Loucy (cell line): Measurements from ENCODE around the gene CNTNAP2.
"Not testable (repeated sequence)": the region's sequence is repeated elsewhere in the genome, so short reads cannot be mapped to it uniquely, and the experiment has no call there.

Experiments
- H2AFZ ChIP-seq: fragments of 200-600 bp; sonication (generic); 2 replicates; pipeline ENCODE4 v1.6.0; 2016; ENCODE audit warnings: antibody characterized with exemption, mild to moderate bottlenecking, low read length, moderate library complexity
- H3F3A ChIP-seq: fragments of 200-600 bp; 2 replicates; pipeline ENCODE4 v1.6.0; 2016; ENCODE audit warnings: antibody characterized with exemption, low read depth, mild to moderate bottlenecking
- H3K27me3 ChIP-seq: fragments of 200-600 bp; sonication (generic); 2 replicates; pipeline ENCODE4 v1.6.1; 2014; ENCODE audit warnings: low read length, mild to moderate bottlenecking; ENCODE audit not compliant: insufficient read depth, poor library complexity, severe bottlenecking
- H3K36me3 ChIP-seq: fragments of 200-600 bp; sonication (generic); 2 replicates; pipeline ENCODE4 v1.6.1; 2016; ENCODE audit warnings: low read length; ENCODE audit not compliant: insufficient read depth
- H3K4me1 ChIP-seq: fragments of 200-600 bp; sonication (generic); 2 replicates; pipeline ENCODE4 v1.5.1; 2014; ENCODE audit warnings: low read length, mild to moderate bottlenecking; ENCODE audit not compliant: insufficient read depth, poor library complexity, severe bottlenecking
- H3K4me2 ChIP-seq: fragments of 200-600 bp; sonication (generic); 2 replicates; pipeline ENCODE4 v1.6.0; 2014; ENCODE audit warnings: antibody characterized with exemption, low read length, low read depth, mild to moderate bottlenecking; ENCODE audit not compliant: poor library complexity, severe bottlenecking
- H3K4me3 ChIP-seq: fragments of 200-600 bp; sonication (generic); 2 replicates; pipeline ENCODE4 v1.5.1; 2014; ENCODE audit warnings: low read length, mild to moderate bottlenecking, mixed read lengths; ENCODE audit not compliant: poor library complexity, severe bottlenecking
- H3K79me2 ChIP-seq: fragments of 200-600 bp; sonication (generic); 2 replicates; pipeline ENCODE4 v1.6.1; 2014; ENCODE audit warnings: low read length; ENCODE audit not compliant: insufficient read depth
- H3K9ac ChIP-seq: fragments of 200-600 bp; sonication (generic); 2 replicates; pipeline ENCODE4 v1.6.0; 2014; ENCODE audit warnings: mild to moderate bottlenecking, low read depth, low read length, moderate library complexity; ENCODE audit not compliant: poor library complexity, severe bottlenecking
- H3K9me2 ChIP-seq: fragments of 200-600 bp; sonication (generic); replicated peaks from 2 replicates; pipeline ENCODE4 v1.6.1; 2016; ENCODE audit warnings: low read depth, low read length, mixed read lengths
- H3K9me3 ChIP-seq: fragments of 200-600 bp; sonication (generic); 2 replicates; pipeline ENCODE4 v1.6.1; 2014; ENCODE audit warnings: mild to moderate bottlenecking, antibody characterized with exemption, low read length, low read depth; ENCODE audit not compliant: insufficient read depth
- H4K20me1 ChIP-seq: fragments of 200-600 bp; sonication (generic); 2 replicates; pipeline ENCODE4 v1.6.0; 2014; ENCODE audit warnings: antibody characterized with exemption, low read length, mild to moderate bottlenecking; ENCODE audit not compliant: insufficient read depth, poor library complexity, severe bottlenecking
- EZH2phosphoT487 ChIP-seq: fragments of 200-600 bp; IDR thresholded peaks from 2 replicates; pipeline ENCODE4 v1.6.1; 2018; ENCODE audit warnings: antibody characterized with exemption, mild to moderate bottlenecking, moderate library complexity, borderline replicate concordance
- TF ChIP-seq, protein P1 (sequence below): fragments of 200-600 bp; sonication (generic); conservative IDR thresholded peaks from 2 replicates; pipeline ENCODE4 v1.5.1; 2014; ENCODE audit warnings: mild to moderate bottlenecking, antibody characterized with exemption, low read length

CNTNAP2 gene

DNA sequence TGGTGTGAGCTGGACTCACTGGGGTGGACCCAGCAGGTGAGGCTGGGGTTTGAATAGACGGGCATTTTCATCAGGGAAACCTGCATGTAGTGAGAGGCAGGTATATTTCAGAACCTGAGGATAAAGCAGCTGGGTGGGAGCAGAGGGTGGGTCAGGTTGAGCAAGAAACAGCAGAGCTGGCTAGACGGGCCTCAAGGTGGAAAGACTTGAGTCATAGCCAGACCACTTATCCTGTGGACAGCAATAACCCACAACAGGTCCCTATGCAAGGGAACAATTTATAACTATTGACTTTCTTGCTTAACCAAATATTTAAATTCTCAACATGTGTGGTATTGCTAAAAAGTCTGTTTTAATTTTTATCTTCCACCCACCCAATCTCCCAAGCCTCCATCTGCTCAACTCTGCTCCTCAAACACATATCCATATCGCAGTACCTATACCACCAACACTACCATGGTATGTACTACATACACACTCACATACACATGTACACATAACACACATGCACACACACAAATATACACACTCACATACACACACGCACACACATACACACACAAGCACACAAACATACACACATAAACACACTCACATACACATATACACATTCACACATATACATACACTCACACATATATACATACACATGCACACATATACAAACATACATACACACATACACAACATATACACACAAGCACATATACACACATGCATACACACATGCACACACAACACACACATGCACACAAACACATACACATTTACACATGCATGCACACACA is 2345.0 kb downstream of the CNTNAP2 start:
- Histone ChIP-seq H3K27me3 (no peaks in the 10 kb centered on the region), H3K9ac (no peak overlapping the region), H3K36me3 (no peaks in the 10 kb centered on the region), H3K9me3 (no peaks in the 10 kb centered on the region; the same call in 1 of the 2 replicates), H4K20me1 (no peaks in the 10 kb centered on the region), H3K4me3 (no peak overlapping the region), H3K4me1 (no peaks in the 10 kb centered on the region), H2AFZ (no peak overlapping the region), H3K4me2 (no peak overlapping the region), H3F3A (no peaks in the 10 kb centered on the region), H3K9me2 (no peaks in the 10 kb centered on the region), H3K79me2 (no peaks in the 10 kb centered on the region)
- TF ChIP-seq, protein P1, sequence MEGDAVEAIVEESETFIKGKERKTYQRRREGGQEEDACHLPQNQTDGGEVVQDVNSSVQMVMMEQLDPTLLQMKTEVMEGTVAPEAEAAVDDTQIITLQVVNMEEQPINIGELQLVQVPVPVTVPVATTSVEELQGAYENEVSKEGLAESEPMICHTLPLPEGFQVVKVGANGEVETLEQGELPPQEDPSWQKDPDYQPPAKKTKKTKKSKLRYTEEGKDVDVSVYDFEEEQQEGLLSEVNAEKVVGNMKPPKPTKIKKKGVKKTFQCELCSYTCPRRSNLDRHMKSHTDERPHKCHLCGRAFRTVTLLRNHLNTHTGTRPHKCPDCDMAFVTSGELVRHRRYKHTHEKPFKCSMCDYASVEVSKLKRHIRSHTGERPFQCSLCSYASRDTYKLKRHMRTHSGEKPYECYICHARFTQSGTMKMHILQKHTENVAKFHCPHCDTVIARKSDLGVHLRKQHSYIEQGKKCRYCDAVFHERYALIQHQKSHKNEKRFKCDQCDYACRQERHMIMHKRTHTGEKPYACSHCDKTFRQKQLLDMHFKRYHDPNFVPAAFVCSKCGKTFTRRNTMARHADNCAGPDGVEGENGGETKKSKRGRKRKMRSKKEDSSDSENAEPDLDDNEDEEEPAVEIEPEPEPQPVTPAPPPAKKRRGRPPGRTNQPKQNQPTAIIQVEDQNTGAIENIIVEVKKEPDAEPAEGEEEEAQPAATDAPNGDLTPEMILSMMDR, result no peak
- TF ChIP-seq EZH2phosphoT487, result no peak

DNA sequence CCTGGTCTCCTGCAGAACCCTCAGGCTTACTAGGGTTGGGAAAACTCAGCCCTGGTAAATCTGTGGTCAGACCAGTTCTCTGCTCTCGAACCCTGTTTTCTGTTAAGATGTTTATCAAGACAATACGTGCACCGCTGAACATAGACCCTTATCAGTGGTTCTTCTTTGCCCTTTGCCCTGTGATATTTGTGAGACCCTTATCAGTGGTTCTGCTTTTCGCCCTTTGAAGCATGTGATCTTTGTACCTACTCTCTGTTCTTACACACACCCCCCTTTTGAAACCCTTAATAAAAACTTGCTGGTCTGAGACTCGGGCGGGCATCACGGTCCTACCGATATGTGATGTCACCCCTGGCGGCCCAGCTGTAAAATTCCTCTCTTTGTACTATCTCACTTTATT is 2346.2 kb downstream of the CNTNAP2 start:
- not testable (repeated sequence) for H4K20me1 ChIP-seq, H3K4me2 ChIP-seq, H3K9me3 ChIP-seq, H3F3A ChIP-seq, H3K4me1 ChIP-seq, H3K36me3 ChIP-seq, H2AFZ ChIP-seq, H3K79me2 ChIP-seq, H3K9me2 ChIP-seq, H3K9ac ChIP-seq, H3K27me3 ChIP-seq, H3K4me3 ChIP-seq

DNA sequence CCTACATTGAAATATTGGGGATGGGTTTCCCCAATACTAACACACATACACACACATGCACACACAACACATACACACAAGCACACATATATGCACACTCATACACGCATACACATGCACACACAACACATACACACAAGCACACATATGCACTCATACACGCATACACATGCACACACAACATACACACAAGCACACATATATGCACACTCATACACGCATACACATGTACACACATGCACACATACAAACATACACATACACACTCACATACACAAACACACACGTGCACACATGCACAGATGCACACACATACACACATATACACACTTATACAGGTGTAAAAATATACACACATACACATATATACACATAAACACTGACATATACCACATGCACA is 2346.6 kb downstream of the CNTNAP2 start:
- H3K4me1 ChIP-seq, result no peaks in the 10 kb centered on the region
- TF ChIP-seq EZH2phosphoT487, result no peak
- TF ChIP-seq, protein P1, result no peak
- no peaks in the 10 kb centered on the region for H3K27me3 ChIP-seq
- H3K9me3 ChIP-seq, result no peaks in the 10 kb centered on the region
- H3K36me3 ChIP-seq, result no peaks in the 10 kb centered on the region
- H3K9ac ChIP-seq, result no peak overlapping the region
- H3K4me2 ChIP-seq, result no peak overlapping the region
- H3K79me2 ChIP-seq, result no peaks in the 10 kb centered on the region
- H3K9me2 ChIP-seq, result no peaks in the 10 kb centered on the region
- H3K4me3 ChIP-seq, result no peak overlapping the region
- no peaks in the 10 kb centered on the region for H4K20me1 ChIP-seq
- H3F3A ChIP-seq, result no peaks in the 10 kb centered on the region
- no peak overlapping the region for H2AFZ ChIP-seq

DNA sequence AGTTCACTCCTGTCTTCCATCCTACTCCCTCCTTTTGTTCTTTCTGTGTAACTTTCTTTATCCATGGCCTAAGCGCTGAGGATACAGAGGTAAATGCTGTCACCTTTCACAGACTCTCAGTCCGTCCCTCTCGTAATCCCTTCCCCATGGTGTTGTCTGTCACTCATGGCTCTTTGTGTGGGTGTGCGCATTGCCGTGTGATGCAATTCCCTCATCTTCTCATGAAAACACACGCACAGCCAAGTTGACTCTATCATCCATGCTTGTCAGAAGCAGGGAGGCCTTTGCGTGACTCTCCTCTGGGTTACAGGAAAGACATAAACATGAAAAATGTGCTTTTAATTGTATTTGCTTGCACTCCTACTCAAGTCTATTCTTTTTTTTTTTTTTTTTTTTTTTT is 2348.3 kb downstream of the CNTNAP2 start:
- no peak overlapping the region for H3K4me3 ChIP-seq
- H3K36me3 ChIP-seq, result no peaks in the 10 kb centered on the region
- TF ChIP-seq, protein P1, result no peak
- TF ChIP-seq EZH2phosphoT487, result no peak
- no peaks in the 10 kb centered on the region for H3K9me2 ChIP-seq
- no peaks in the 10 kb centered on the region for H3F3A ChIP-seq
- H2AFZ ChIP-seq, result no peak overlapping the region
- no peaks in the 10 kb centered on the region for H4K20me1 ChIP-seq
- no peak overlapping the region for H3K4me2 ChIP-seq
- no peaks in the 10 kb centered on the region for H3K9me3 ChIP-seq
- H3K27me3 ChIP-seq, result no peaks in the 10 kb centered on the region
- no peak overlapping the region for H3K9ac ChIP-seq
- H3K79me2 ChIP-seq, result no peaks in the 10 kb centered on the region
- no peaks in the 10 kb centered on the region for H3K4me1 ChIP-seq

DNA sequence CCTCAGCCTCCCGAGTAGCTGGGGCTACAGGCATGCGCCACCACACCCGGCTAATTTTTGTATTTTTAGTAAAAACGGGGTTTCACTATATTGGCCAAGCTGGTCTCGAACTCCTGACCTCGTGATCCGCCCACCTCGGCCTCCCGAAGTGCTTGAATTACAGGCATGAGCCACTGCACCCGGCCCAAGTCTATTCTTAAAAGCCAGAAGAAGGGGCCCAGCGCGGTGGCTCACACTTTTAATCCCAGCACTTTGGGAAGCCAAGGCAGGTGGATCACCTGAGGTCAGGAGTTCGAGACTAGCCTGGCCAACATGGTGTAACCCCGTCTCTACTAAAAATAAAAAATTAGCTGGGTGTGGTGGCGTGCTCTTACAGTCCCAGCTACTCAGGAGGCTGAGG is 2348.8 kb downstream of the CNTNAP2 start:
- H2AFZ ChIP-seq, H3K4me2 ChIP-seq, H4K20me1 ChIP-seq, H3K4me1 ChIP-seq, H3K4me3 ChIP-seq, H3K9ac ChIP-seq, H3K9me3 ChIP-seq, H3K27me3 ChIP-seq, H3K36me3 ChIP-seq, H3F3A ChIP-seq, H3K9me2 ChIP-seq, H3K79me2 ChIP-seq: not testable (repeated sequence)
